ENCODE measurements around the gene PIP5K1C. TPM values are rescaled to one million over a fixed set of nuclear protein-coding genes. Genes with fewer than 3 reads are reported as not detected.
"Not testable (repeated sequence)": the region's sequence is repeated elsewhere in the genome, so short reads cannot be mapped to it uniquely, and the experiment has no call there.

The PIP5K1C gene
- total RNA-seq, 1 donor from 2014 or later, result 110 TPM

GRCh38 chr19:3647102-3647501, 53.2 kb downstream of the PIP5K1C start:
- not testable (repeated sequence) for DNase-seq (ENCODE audit: extremely low read depth, low read depth, low spot score)

- DNase-seq (ENCODE audit: extremely low read depth, low read depth, low spot score), result no peak
Measured at GRCh38 chr19:3646336-3647092, 53.8 kb downstream of the PIP5K1C start.

- no peak for DNase-seq (ENCODE audit: extremely low read depth, low read depth, low spot score)
Measured at GRCh38 chr19:3645726-3646125, 54.5 kb downstream of the PIP5K1C start.

DNA sequence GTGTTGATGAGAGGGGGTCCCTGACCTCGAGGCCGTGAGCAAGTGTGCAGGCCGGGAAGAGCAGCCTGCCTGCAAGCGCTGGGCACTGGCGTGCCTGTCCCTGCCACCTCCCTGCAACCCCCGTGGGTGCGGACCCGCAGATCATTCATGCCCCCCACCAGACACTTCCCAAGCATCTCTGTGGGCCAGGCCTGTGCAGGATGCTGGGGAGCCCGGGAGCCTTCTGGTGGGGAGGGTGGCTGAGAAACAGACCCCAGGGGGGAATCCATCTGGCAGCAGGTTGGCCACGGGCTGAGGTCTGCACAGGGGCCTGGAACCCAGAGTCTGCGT, 55.2 kb downstream of the PIP5K1C start:
- no peak for DNase-seq (ENCODE audit: extremely low read depth, low read depth, low spot score)

DNA sequence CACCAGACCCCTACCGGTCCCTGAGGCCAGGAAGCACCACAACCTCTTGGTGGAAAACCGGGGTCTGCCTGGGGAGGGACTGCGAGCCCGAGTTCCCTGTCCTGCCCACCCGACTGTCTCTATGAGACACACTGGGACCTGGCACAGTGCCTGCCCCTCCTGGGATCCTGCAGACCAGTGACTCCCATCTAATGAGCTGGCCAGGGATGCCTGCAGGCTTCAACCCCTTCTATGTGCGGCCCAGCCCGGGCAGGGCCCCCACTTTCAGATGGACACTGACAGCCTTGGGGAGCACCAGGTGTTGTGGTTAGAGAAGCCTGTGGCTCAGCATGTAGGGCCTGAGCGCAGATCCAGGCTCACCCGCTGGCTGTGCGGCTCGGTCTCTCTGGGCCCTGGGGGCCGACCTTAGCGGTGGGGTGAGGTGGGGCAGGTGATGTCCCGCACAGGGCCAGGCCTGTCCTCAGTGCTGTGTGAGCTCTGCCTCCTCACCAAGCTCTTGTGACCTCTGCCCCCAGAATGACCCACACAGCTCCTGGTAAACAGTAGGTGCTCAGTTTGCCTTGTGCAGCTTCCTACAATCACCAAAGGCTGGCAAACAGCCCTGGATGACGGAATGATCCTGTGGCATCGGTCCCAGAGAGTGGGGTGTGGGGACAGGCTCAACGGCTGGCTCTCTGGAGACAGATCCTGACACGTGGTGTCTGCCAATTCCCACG, 55.8 kb downstream of the PIP5K1C start:
- no peak for DNase-seq (ENCODE audit: extremely low read depth, low read depth, low spot score)

DNA sequence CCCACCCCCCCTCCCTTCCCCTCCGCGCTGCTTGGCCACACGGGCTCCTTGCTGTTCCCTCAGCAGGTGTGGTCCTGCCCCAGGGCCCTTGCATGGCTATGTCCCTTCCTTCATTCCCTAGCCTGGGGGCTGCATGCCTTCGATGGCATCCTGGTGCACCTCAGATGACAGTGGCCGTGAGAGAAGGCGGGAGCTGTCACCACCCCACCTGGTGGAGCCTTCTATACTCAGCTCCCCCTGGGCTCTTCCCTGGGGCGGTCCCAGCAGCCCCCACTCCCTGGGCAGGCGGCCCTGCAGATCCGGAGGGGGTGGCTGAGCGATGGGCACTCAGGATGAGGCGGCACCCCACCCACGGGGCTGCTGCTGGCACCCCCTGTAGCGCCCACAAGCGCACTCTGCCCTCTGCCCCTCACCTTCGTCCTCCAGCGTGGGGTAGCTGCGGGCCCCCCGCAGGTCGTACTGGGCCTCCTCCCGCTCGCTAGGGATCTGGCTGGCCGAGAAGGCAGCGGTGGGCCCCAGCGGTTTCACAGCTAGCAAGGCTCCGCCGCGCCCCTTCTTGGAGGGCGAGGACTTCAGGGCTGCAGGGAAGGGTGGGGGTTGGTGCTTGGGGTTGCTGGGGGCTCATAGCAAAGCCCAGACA, 56.5 kb downstream of the PIP5K1C start:
- no peak for DNase-seq (ENCODE audit: extremely low read depth, low read depth, low spot score)

- no peak for DNase-seq (ENCODE audit: extremely low read depth, low read depth, low spot score)
Measured at GRCh38 chr19:3642987-3643673, 57.1 kb downstream of the PIP5K1C start.

GRCh38 chr19:3642296-3642695, 58.0 kb downstream of the PIP5K1C start:
- no peak for DNase-seq (ENCODE audit: extremely low read depth, low read depth, low spot score)

DNA sequence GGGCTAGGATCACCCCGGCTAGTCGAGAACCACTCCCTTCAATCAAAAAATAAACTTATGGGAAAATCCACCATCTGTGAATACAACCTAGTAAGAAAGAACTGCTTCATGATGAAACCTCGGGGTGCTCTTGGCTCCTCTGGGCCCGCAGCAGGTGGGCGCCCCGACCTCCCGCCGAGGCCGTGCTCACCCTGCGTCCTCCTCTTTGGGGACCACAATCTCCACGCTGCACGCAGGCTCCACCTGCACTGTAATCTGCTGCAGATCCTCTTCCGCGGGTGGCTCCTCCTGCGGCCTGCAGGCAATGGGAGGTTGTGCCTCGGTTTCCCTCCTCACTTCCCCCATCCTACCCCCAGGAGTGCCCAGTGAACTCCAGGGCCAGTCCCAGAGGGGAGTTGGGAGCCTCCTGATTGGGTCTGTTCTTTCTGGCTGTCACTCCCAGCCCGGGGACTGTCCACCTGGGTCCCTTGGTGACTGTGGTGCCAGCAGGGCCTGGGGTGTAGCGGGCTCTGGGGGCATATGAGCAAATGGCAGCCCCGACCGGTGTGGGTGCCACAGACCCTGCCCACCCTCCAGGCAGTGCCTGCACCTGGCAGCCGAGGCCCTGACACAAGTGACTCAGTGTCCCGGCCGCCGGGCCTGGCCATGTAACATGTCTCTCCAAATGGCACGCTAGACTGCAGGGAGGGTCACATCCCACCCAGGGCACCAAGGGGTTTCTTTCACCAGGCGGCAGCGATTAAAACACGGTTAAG, 58.6 kb downstream of the PIP5K1C start:
- DNase-seq (ENCODE audit: extremely low read depth, low read depth, low spot score), result no peak

DNA sequence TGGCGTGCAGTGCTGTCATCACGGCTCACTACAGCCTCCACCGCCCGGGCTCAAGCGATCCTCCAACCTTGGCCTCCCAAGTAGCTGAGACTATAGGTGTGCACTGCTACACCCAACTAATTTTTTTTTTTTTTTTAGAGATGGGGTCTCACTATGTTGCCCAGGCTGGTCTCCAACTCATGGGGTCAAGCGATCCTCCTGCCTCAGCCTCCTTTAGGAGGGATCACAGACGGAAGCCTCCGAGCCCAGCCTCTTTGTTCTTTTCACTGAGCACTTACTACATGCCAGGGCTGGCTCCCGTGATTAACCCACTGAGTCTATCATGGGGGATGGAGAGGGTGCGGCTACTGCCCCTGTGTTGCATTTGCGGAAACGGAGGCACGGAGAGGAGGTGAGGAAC, 60.8 kb downstream of the PIP5K1C start:
- no peak for DNase-seq (ENCODE audit: extremely low read depth, low read depth, low spot score)

DNA sequence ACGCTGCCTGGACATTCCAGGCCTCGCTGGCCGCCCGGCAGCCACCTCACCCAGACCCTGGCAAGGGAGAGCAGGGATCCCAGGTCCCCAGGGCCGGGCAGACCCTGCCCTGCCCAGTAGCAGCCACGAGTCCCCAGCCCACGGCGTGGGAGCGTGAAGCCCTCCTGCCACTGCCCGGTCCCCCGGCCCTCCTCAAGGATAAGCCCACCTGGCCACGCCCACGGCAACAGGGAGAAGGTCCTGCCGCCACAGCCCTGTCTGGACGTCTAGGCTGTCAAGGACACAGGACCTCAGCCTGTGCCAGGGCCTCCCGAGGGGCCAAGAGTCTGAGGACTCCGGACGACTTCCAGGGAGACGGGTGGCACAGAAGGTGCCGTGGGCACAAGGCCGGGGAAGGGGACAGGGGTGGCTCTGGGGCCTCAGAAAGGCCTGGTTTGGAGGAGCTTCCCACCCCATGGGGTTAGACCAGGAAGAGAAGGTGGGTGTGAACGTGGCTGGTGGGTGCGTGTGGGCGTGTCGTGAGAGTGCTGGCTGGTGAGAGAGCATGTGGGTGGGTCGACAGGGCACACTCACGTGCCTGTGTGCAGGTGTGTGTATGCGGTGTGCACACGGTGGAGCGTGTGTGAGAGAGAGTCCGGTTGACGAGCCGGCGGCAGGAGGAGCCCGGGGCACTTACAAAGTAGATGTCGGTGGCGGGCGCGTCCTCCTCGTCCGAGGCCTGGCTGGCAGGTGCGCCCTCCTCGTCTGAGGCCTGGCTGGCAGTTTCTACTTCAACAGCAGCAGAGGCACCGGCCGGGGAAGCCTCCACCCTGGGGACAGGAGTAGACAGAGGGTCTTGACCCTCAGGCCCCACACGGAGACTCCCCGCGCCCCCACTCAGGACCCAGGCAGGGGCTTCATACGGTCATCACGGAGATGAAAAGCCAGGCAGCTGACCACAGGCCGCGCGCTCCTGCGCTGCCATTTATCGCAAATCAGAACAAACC, 61.8 kb downstream of the PIP5K1C start:
- DNase-seq (ENCODE audit: extremely low read depth, low read depth, low spot score), result no peak

DNA sequence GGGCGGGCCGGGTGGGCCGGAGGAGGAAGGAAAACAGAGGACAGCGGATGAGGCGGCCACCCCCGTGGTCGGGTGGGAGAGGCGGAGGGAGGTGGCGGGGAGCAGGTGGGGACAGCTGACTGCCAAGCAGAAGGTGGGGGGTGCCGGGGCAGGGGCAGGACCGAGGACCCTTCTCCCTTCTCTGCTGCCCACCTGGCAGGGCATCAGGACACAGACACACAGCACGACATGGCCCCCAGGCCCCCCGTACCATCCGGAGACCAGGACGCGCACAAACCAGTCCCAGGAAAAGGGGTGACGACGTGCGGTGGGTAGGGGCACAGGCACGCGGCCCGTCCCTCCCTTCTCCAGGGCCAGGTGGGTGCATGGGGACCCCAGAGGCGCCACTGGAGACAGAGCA, 62.6 kb downstream of the PIP5K1C start:
- DNase-seq (ENCODE audit: extremely low read depth, low read depth, low spot score), result no peak

DNA sequence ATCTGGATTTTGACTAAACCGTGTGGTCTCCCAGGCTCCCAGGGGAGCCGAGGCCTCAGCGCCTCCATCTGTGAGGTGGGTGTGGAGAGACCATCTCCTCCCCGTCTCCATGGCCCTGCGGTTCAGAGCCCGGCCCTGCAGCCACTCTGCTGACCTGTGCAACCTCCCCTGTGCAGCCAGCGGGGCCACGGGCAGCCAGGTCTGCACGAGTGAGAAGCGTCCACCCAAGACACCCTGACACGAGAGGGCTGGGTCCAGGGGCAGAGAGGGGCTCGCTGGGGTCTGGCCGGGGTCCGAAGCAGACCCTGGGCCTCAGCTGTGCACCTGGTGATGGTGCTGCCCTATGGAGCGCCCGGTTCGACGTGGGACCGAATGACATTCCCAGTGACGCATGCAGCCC, 63.3 kb downstream of the PIP5K1C start:
- DNase-seq (ENCODE audit: extremely low read depth, low read depth, low spot score), result no peak

DNA sequence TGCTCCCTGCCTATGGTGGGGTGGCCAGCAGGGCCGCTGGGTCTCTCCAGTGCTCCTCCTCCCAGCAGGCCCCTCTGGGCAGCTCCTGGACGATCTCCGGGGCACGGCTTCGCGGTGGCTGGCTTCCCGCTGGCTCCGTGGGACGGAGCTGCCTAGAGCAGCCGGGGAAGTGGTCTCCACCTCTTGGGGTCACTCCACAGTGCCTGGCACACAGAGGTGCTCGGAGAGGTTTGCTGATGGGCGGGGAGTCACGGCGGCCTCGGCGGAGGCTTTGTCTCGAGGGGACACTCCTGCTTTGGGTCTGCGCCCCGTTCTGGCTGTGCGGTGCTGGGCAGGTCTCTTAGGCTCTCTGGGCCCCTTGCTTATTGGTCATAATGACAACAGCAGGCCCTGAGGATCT, 63.8 kb downstream of the PIP5K1C start:
- DNase-seq (ENCODE audit: extremely low read depth, low read depth, low spot score), result no peak

DNA sequence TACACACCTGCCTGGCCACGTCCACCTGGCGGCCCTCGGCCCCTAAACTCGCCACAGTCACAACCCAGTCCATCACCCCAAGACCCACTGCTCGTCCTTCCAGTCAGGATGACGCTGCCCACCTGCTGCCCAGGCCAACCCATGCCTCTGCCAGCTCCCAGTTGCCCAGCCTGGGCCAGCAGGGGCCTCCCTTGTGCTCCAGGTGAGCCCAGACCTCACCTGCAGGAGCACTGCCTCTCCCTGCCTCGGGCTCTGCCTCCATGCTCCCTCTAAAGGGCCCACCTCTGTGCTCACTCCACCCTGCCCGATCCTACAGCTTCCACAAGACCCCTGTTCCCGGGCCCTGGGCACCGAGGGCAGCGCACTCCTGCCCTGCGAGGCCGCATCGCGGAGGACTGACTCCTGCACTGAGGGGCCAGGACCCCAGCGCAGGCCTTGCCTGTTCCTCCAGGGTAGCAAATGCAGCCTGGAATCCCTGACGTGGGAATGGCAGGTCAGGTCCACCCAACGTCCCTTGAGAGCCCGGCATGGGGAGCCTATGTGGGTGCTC, 65.7 kb downstream of the PIP5K1C start:
- DNase-seq (ENCODE audit: extremely low read depth, low read depth, low spot score), result no peak

GRCh38 chr19:3633559-3633988, 66.7 kb downstream of the PIP5K1C start:
- DNase-seq (ENCODE audit: extremely low read depth, low read depth, low spot score), result no peak

DNA sequence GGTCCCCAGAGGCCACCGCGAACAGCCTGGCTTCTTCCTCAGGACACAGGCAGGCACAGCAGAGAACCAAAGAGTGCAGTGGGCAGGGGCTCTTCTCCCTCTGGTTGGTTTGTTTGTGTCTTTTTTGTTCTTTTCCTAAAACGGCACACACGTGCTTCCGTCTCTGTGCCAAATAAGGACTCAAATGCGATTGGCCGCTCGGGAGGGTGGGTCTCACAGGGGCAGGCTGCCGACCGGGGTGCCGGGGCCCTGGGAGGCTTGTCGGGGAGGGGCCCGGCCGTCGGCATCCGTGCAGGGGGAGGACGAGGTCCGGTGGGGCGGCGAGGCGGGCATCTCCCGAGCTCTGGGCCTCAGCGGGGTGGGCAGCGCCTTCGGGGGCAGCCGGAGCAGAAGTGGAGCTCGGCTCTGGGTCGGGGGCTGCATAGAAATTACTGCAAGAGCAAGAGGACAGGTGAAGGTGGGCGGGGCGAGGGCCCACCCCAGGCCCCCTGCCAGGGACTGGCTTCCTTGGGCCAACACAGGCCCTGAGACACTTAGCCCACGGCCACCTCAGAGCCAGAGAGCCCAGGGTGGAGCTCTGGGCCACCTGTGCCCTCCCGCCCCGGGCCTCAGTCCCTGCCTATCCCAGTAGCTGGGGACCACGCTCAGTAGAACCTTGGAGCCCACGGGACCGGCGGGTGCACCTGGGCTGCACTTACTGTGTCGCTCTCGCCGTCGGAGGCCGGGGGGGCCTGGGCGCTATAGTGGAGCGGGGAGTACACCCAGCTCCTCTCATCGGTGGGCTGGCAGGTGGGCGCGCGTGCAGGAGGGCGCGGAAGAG, 67.3 kb downstream of the PIP5K1C start:
- DNase-seq (ENCODE audit: extremely low read depth, low read depth, low spot score), result no peak

- DNase-seq (ENCODE audit: extremely low read depth, low read depth, low spot score), result no peak
Measured at GRCh38 chr19:3632098-3632497, 68.2 kb downstream of the PIP5K1C start.
